GM23338 (cell line): ENCODE data around the gene ICAM1. TPM values are rescaled to one million over a fixed set of nuclear protein-coding genes. Genes with fewer than 3 reads are reported as not detected.

Source experiments
- ATAC-seq: fragments of 200-7000 bp; cut with Tn5 transposase; 3 replicates; pipeline ENCODE4 v1.9.1; 2020
- DNase-seq: peaks from one replicate; pipeline ENCODE4 v3.0.0-alpha.2; 2015; ENCODE audit warnings: low spot score
- H2AFZ ChIP-seq: fragments of 200-600 bp; sonication (generic); 2 replicates; pipeline ENCODE4 v1.8.0; 2016; ENCODE audit warnings: antibody characterized with exemption, mild to moderate bottlenecking, moderate library complexity
- H3F3A ChIP-seq: fragments of 200-600 bp; sonication (generic); replicated peaks from 2 replicates; pipeline ENCODE4 v1.8.0; 2017; ENCODE audit warnings: antibody characterized with exemption, mixed run types, low read depth
- H3K27ac ChIP-seq: fragments of 200-600 bp; sonication (generic); 2 replicates; pipeline ENCODE4 v1.6.1; 2016; ENCODE audit warnings: low read depth
- H3K27me3 ChIP-seq: fragments of 200-600 bp; sonication (generic); 2 replicates; pipeline ENCODE4 v1.8.0; 2016; ENCODE audit warnings: mild to moderate bottlenecking, mixed run types, moderate library complexity; ENCODE audit not compliant: insufficient read depth
- H3K36me3 ChIP-seq: fragments of 200-600 bp; sonication (generic); 2 replicates; pipeline ENCODE4 v1.8.0; 2016; ENCODE audit warnings: mild to moderate bottlenecking; ENCODE audit not compliant: insufficient read depth
- H3K4me1 ChIP-seq: fragments of 200-600 bp; sonication (generic); 2 replicates; pipeline ENCODE4 v1.8.0; 2016; ENCODE audit warnings: mild to moderate bottlenecking, moderate library complexity; ENCODE audit not compliant: insufficient read depth
- H3K4me2 ChIP-seq: fragments of 200-600 bp; sonication (generic); 2 replicates; pipeline ENCODE4 v1.7.1; 2017; ENCODE audit warnings: mixed run types
- H3K4me3 ChIP-seq: fragments of 200-600 bp; sonication (generic); 2 replicates; pipeline ENCODE4 v1.6.1; 2016; ENCODE audit warnings: mixed run types
- H3K79me2 ChIP-seq: fragments of 200-600 bp; sonication (generic); replicated peaks from 2 replicates; pipeline ENCODE4 v1.8.0; 2017; ENCODE audit warnings: mild to moderate bottlenecking; ENCODE audit not compliant: insufficient read depth
- H3K9me2 ChIP-seq: fragments of 200-600 bp; sonication (generic); 2 replicates; pipeline ENCODE4 v1.8.0; 2017; ENCODE audit not compliant: insufficient read depth
- H4K20me1 ChIP-seq: fragments of 200-600 bp; sonication (generic); replicated peaks from 2 replicates; pipeline ENCODE4 v1.8.0; 2017; ENCODE audit warnings: mild to moderate bottlenecking; ENCODE audit not compliant: insufficient read depth
- H3K27ac Mint-ChIP-seq: 2 replicates; pipeline ENCODE4 v1.8.0; 2020; ENCODE audit warnings: inconsistent platforms, mild to moderate bottlenecking, moderate library complexity, mixed read lengths
- H3K27me3 Mint-ChIP-seq: 3 replicates; pipeline ENCODE4 v1.8.0; 2022; ENCODE audit warnings: low read depth, mild to moderate bottlenecking, moderate library complexity, mixed read lengths, inconsistent platforms; ENCODE audit not compliant: insufficient read depth, poor library complexity
- H3K36me3 Mint-ChIP-seq: 3 replicates; pipeline ENCODE4 v1.8.0; 2021; ENCODE audit warnings: low read depth, mild to moderate bottlenecking, inconsistent platforms, moderate library complexity, mixed read lengths
- H3K4me1 Mint-ChIP-seq: 3 replicates; pipeline ENCODE4 v1.8.0; 2020; ENCODE audit warnings: mild to moderate bottlenecking, inconsistent platforms, mixed read lengths
- H3K4me3 Mint-ChIP-seq: 3 replicates; pipeline ENCODE4 v1.8.0; 2021; ENCODE audit warnings: moderate library complexity, mild to moderate bottlenecking, inconsistent platforms, mixed read lengths
- H3K9me3 Mint-ChIP-seq: 3 replicates; pipeline ENCODE4 v1.8.0; 2020; ENCODE audit warnings: moderate library complexity, mild to moderate bottlenecking, inconsistent platforms, mixed read lengths
- CREB1 ChIP-seq: fragments of 250-450 bp; sonication (Bioruptor Pico); IDR thresholded peaks from 2 replicates; pipeline ENCODE4 v1.5.0; 2020; ENCODE audit warnings: low read depth, mild to moderate bottlenecking, moderate library complexity
- CTCF ChIP-seq, 2 experiments: fragments of 200-600 bp in 1 of 2; sonication (generic) in 1 of 2; conservative IDR thresholded peaks; 2 replicates each; pipeline versions ENCODE4 v1.5.1 to v1.6.1; 2016 to 2017; ENCODE audit warnings: antibody characterized with exemption in 2 of 2, low read depth in 2 of 2, mild to moderate bottlenecking in 2 of 2, moderate library complexity in 1 of 2
- ETS1 ChIP-seq: IDR thresholded peaks from 2 replicates; pipeline ENCODE4 v1.6.1; 2016; ENCODE audit warnings: antibody characterized with exemption
- EZH2 ChIP-seq: fragments of 200-600 bp; sonication (generic); IDR thresholded peaks from one replicate; pipeline ENCODE4 v1.8.0; 2017; ENCODE audit warnings: antibody characterized with exemption, mild to moderate bottlenecking, low read depth; ENCODE audit not compliant: unreplicated experiment
- EZH2phosphoT487 ChIP-seq: fragments of 200-600 bp; sonication (generic); IDR thresholded peaks from one replicate; pipeline ENCODE4 v1.8.1; 2018; ENCODE audit warnings: antibody characterized with exemption; ENCODE audit not compliant: unreplicated experiment
- JUNB ChIP-seq: IDR thresholded peaks from one replicate; pipeline ENCODE4 v1.6.1; 2016; ENCODE audit warnings: antibody characterized with exemption; ENCODE audit not compliant: unreplicated experiment
- NANOG ChIP-seq: IDR thresholded peaks from 2 replicates; pipeline ENCODE4 v1.6.1; 2016; ENCODE audit warnings: antibody characterized with exemption, borderline replicate concordance
- POLR2AphosphoS5 ChIP-seq: IDR thresholded peaks from 2 replicates; pipeline ENCODE4 v1.6.1; 2016; ENCODE audit warnings: antibody characterized with exemption, low read depth
- STAT1 ChIP-seq: IDR thresholded peaks from one replicate; pipeline ENCODE4 v1.6.1; 2016; ENCODE audit warnings: antibody characterized with exemption; ENCODE audit not compliant: unreplicated experiment
- ZNF114 ChIP-seq: fragments of 250-450 bp; sonication (Bioruptor Pico); IDR thresholded peaks from 2 replicates; pipeline ENCODE4 v1.5.0; 2020; ENCODE audit warnings: mild to moderate bottlenecking, moderate library complexity
- ZNF331 ChIP-seq: fragments of 250-450 bp; sonication (Bioruptor Pico); IDR thresholded peaks from 2 replicates; pipeline ENCODE4 v1.5.0; 2020; ENCODE audit warnings: low read depth, mild to moderate bottlenecking, moderate library complexity
- ZNF462 ChIP-seq: fragments of 250-450 bp; sonication (Bioruptor Pico); IDR thresholded peaks from 2 replicates; pipeline ENCODE4 v1.5.0; 2020; ENCODE audit warnings: mild to moderate bottlenecking, moderate library complexity
- polyA plus RNA-seq: library from polyadenylated mRNA; unstranded; fragments of >200 nt; fragmentation: Nextera tagmentation; extraction: Ambion mirVana; gene quantifications from 2 replicates; pipeline ENCODE4 v1.2.1, GENCODE V29; 2016
- total RNA-seq: library from RNA; depleted of rRNA; stranded (reverse); fragments of >200 nt; shearing (Covaris generic); gene quantifications from 2 replicates; pipeline ENCODE4 v1.2.3, GENCODE V29; 2014
- TF ChIP-seq, protein P1 (sequence below): IDR thresholded peaks from one replicate; pipeline ENCODE4 v1.6.1; 2018; ENCODE audit warnings: antibody characterized with exemption; ENCODE audit not compliant: unreplicated experiment

The ICAM1 gene
- total and polyA plus RNA-seq, 2 experiments from 2014 or later = 1.6 to 3.5 TPM

DNA sequence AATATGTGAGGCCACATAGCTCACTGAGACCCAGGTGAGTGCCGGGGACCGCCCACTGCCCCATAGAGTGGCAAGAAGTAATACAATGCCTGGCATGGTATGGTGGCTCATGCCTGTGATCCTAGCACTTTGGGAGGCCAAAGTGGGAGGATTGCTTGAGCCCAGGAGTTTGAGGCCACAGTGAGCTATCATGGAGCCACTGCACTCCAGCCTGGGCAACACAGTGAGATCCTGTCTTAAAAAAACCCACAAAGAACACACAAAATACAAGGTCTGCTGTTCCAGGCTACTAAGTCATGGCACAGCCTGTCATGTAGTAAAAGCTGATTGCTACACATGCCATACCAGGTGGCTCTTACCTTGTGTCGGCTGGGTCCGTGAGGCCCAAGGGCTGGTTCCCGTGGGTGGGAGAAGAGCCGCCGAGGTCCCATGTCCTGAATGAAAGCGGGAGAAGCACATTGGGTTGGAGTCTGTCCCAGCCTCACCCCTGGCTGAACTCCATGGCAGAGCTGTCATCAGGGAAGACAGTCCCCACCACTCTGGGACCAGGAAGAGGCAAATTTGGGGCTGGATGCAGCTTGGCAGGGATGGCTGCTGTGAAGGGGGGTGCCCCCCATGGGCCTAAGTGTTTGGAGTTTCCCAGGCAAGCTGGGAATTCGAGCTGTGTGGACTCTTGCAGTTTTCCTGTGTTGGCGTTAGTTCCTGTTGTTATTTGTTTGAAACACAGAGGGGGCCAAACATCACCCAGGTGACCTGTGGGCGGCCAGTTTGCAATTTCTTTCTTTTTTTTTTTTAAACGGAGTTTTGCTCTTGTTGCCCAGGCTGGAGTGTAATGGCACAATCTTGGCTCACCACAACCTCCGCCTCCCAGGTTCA, 48.1 kb downstream of the ICAM1 start:
- peaks cover 9% of the 10 kb centered on the region for H3K27me3 Mint-ChIP-seq
- peaks cover 39% of the 10 kb centered on the region for H3K36me3 Mint-ChIP-seq
- H3K4me1 Mint-ChIP-seq = peaks cover 13% of the 10 kb centered on the region; the same call in 2 of the 3 replicates
- peaks cover 6% of the 10 kb centered on the region for H3K79me2 ChIP-seq
- H3K36me3 ChIP-seq = peaks cover 10% of the 10 kb centered on the region; the same call in 1 of the 2 replicates
- no peak for DNase-seq
- H3K4me3 ChIP-seq = no peak overlapping the region
- H3K4me2 ChIP-seq = no peak overlapping the region
- H3K27ac ChIP-seq = no peak overlapping the region
- no peak for ATAC-seq
- H3K9me3 Mint-ChIP-seq = no peaks in the 10 kb centered on the region
- H3K9me2 ChIP-seq = no peaks in the 10 kb centered on the region
- H2AFZ ChIP-seq = no peak overlapping the region
- H3K4me3 Mint-ChIP-seq = no peak overlapping the region
- no peaks in the 10 kb centered on the region for H3K27me3 ChIP-seq
- no peak for TF ChIP-seq ZNF462 (CRISPR knock-in tag)
- TF ChIP-seq POLR2AphosphoS5 = no peak
- TF ChIP-seq JUNB = no peak
- TF ChIP-seq EZH2phosphoT487 = no peak
- no peak for TF ChIP-seq STAT1
- no peak for TF ChIP-seq ZNF331 (CRISPR knock-in tag)
- no peak for TF ChIP-seq EZH2
- TF ChIP-seq CTCF (conservative IDR thresholded peaks at IDR 0.05; ENCODE audit: low read depth in 2 of 2) = no peak
- TF ChIP-seq ZNF114 = no peak
- no peak for TF ChIP-seq NANOG
- TF ChIP-seq CREB1 (CRISPR knock-in tag) = no peak
- TF ChIP-seq, protein P1, sequence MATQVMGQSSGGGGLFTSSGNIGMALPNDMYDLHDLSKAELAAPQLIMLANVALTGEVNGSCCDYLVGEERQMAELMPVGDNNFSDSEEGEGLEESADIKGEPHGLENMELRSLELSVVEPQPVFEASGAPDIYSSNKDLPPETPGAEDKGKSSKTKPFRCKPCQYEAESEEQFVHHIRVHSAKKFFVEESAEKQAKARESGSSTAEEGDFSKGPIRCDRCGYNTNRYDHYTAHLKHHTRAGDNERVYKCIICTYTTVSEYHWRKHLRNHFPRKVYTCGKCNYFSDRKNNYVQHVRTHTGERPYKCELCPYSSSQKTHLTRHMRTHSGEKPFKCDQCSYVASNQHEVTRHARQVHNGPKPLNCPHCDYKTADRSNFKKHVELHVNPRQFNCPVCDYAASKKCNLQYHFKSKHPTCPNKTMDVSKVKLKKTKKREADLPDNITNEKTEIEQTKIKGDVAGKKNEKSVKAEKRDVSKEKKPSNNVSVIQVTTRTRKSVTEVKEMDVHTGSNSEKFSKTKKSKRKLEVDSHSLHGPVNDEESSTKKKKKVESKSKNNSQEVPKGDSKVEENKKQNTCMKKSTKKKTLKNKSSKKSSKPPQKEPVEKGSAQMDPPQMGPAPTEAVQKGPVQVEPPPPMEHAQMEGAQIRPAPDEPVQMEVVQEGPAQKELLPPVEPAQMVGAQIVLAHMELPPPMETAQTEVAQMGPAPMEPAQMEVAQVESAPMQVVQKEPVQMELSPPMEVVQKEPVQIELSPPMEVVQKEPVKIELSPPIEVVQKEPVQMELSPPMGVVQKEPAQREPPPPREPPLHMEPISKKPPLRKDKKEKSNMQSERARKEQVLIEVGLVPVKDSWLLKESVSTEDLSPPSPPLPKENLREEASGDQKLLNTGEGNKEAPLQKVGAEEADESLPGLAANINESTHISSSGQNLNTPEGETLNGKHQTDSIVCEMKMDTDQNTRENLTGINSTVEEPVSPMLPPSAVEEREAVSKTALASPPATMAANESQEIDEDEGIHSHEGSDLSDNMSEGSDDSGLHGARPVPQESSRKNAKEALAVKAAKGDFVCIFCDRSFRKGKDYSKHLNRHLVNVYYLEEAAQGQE = no peak
- TF ChIP-seq ETS1 = no peak
- H3K4me1 ChIP-seq = peaks cover 12% of the 10 kb centered on the region; the same call in 1 of the 2 replicates
- no peak overlapping the region for H3K27ac Mint-ChIP-seq
- peaks cover 12% of the 10 kb centered on the region for H3F3A ChIP-seq
- H4K20me1 ChIP-seq = peaks cover 3% of the 10 kb centered on the region; the same call in 1 of the 2 replicates
